T-helper 1 cell treated with Interleukin-12 subunit alpha and Interleukin-12 subunit beta and Interleukin-4 antibody, amounts not matched to agents 30 ng/mL and 1 ng/mL, for 36 hours (primary cell): Measurements from ENCODE around the gene CTNNA2. TPM values are rescaled to one million over a fixed set of nuclear protein-coding genes. Genes with fewer than 3 reads are reported as not detected.

Experiments used
- intact Hi-C: fragments of 100-400 bp; cut with micrococcal nuclease; formaldehyde crosslinking; loops from one replicate; pipeline ENCODE4 v1.15.1; 2024
- total RNA-seq: library from RNA; stranded (reverse); gene quantifications from 2 replicates; pipeline ENCODE4 v1.2.3, GENCODE V29; 2022

The CTNNA2 gene
- total RNA-seq: not detected in 2 replicates

- intact Hi-C loops: no loop called here
Measured at GRCh38 chr2:79512442-79513401, at the start of gene CTNNA2. CTNNA2 (plus strand) TSS chr2:79513051.

- intact Hi-C loops: no loop called here
Measured at GRCh38 chr2:79487399-79487798, 25.5 kb upstream of the CTNNA2 start.

GRCh38 chr2:79511320-79511951, 1.4 kb upstream of the CTNNA2 start:
- intact Hi-C loops: no loop called here

GRCh38 chr2:79513711-79514110, 860 bp downstream of the CTNNA2 start:
- intact Hi-C loops: no loop called here

- intact Hi-C loops: loop anchor here (10.0 kb wide), 1 partner anchor 185 kb away; no protein-coding TSS in a partner anchor
Measured at GRCh38 chr2:79529636-79530035, 16.8 kb downstream of the CTNNA2 start.

- intact Hi-C loops: no loop called here
Measured at GRCh38 chr2:79530443-79530842, 17.6 kb downstream of the CTNNA2 start.

GRCh38 chr2:79547568-79547967, 34.7 kb downstream of the CTNNA2 start:
- intact Hi-C loops: no loop called here

GRCh38 chr2:79552653-79553052, 39.8 kb downstream of the CTNNA2 start:
- intact Hi-C loops: no loop called here

GRCh38 chr2:79554899-79555298, 42.0 kb downstream of the CTNNA2 start:
- intact Hi-C loops: no loop called here

GRCh38 chr2:79564065-79564464, 51.2 kb downstream of the CTNNA2 start:
- intact Hi-C loops: no loop called here

- intact Hi-C loops: no loop called here
Measured at GRCh38 chr2:79569048-79569447, 56.2 kb downstream of the CTNNA2 start.

GRCh38 chr2:79573895-79574674, 61.2 kb downstream of the CTNNA2 start:
- intact Hi-C loops: no loop called here

- intact Hi-C loops: no loop called here
Measured at GRCh38 chr2:79576451-79576850, 63.6 kb downstream of the CTNNA2 start.

- intact Hi-C loops: no loop called here
Measured at GRCh38 chr2:79578952-79579351, 66.1 kb downstream of the CTNNA2 start.

GRCh38 chr2:79580175-79580574, 67.3 kb downstream of the CTNNA2 start:
- intact Hi-C loops: no loop called here

- intact Hi-C loops: no loop called here
Measured at GRCh38 chr2:79585701-79586433, 73.0 kb downstream of the CTNNA2 start.

GRCh38 chr2:79591281-79591680, 78.4 kb downstream of the CTNNA2 start:
- intact Hi-C loops: no loop called here

GRCh38 chr2:79593237-79593867, 80.5 kb downstream of the CTNNA2 start:
- intact Hi-C loops: no loop called here

GRCh38 chr2:79596403-79596802, 83.6 kb downstream of the CTNNA2 start:
- intact Hi-C loops: no loop called here

- intact Hi-C loops: no loop called here
Measured at GRCh38 chr2:79604748-79605147, 91.9 kb downstream of the CTNNA2 start.
